NT2/D1 (cell line): ENCODE measurements around the gene TXNIP.
A peak's percentile ranks its signal among the peaks of the same experiment; 100 is the strongest.

Experiments used
- DNase-seq: peaks from one replicate; pipeline ENCODE4 v3.0.0-alpha.2; 2011; ENCODE audit warnings: low read depth, low spot score
- H3K27me3 ChIP-seq: 2 replicates; pipeline ENCODE4 v1.6.0; 2011; ENCODE audit warnings: mild to moderate bottlenecking; ENCODE audit not compliant: insufficient read length, insufficient read depth
- H3K36me3 ChIP-seq: 2 replicates; pipeline ENCODE4 v1.6.1; 2011; ENCODE audit warnings: mild to moderate bottlenecking, low read length, mixed read lengths; ENCODE audit not compliant: insufficient read depth, insufficient read length
- H3K4me1 ChIP-seq: 2 replicates; pipeline ENCODE4 v1.5.1; 2011; ENCODE audit not compliant: insufficient read depth, insufficient read length
- H3K4me3 ChIP-seq: 2 replicates; pipeline ENCODE4 v1.5.1; 2011; ENCODE audit warnings: low read depth; ENCODE audit not compliant: insufficient read length
- H3K9ac ChIP-seq: 2 replicates; pipeline ENCODE4 v1.6.0; 2011; ENCODE audit warnings: low read depth; ENCODE audit not compliant: insufficient read length
- H3K9me3 ChIP-seq: 2 replicates; pipeline ENCODE4 v1.5.1; 2011; ENCODE audit warnings: mild to moderate bottlenecking, low read length; ENCODE audit not compliant: insufficient read depth
- SUZ12 ChIP-seq: IDR thresholded peaks from 2 replicates; pipeline ENCODE4 v1.6.1; 2011; ENCODE audit not compliant: insufficient read length, insufficient read depth; ENCODE audit errors: extremely low read depth
- YY1 ChIP-seq: IDR thresholded peaks from 2 replicates; pipeline ENCODE4 v1.6.1; 2011; ENCODE audit not compliant: insufficient read length, insufficient read depth
- ZNF274 ChIP-seq: IDR thresholded peaks from 2 replicates; pipeline ENCODE4 v1.6.1; 2011; ENCODE audit warnings: mild to moderate bottlenecking, low read depth, low read length

TXNIP gene

GRCh38 chr1:145996433-145997015 lies at the start of gene TXNIP:
TXNIP (minus strand) TSS chr1:145996579; CDS start chr1:145996266, 313 bp downstream.
- Histone ChIP-seq H3K36me3 (peaks cover 31% of the 10 kb centered on the region), H3K9me3 (no peaks in the 10 kb centered on the region), H3K4me3 (peak within 1 kb of the TSS; percentile 71), H3K4me1 (no peaks in the 10 kb centered on the region), H3K9ac (peak within 1 kb of the TSS; percentile 89), H3K27me3 (no peaks in the 10 kb centered on the region)
- DNase-seq, result peak; percentile 98
- TF ChIP-seq ZNF274, result no peak
- TF ChIP-seq SUZ12, result no peak
- TF ChIP-seq YY1, result no peak

GRCh38 chr1:146039844-146040194 lies 43.4 kb upstream of the TXNIP start:
- H3K4me3 ChIP-seq, result peak overlapping the region; percentile 6
- no peaks in the 10 kb centered on the region for H3K36me3 ChIP-seq
- no peaks in the 10 kb centered on the region for H3K9me3 ChIP-seq
- no peaks in the 10 kb centered on the region for H3K27me3 ChIP-seq
- H3K9ac ChIP-seq, result peak overlapping the region; percentile 52
- TF ChIP-seq ZNF274, result no peak
- no peak for TF ChIP-seq YY1
- TF ChIP-seq SUZ12, result no peak
- DNase-seq, result no peak
- H3K4me1 ChIP-seq, result no peaks in the 10 kb centered on the region

GRCh38 chr1:146036965-146037646 lies 40.7 kb upstream of the TXNIP start:
- H3K4me1 ChIP-seq, result no peaks in the 10 kb centered on the region
- peak overlapping the region; percentile 86 for H3K4me3 ChIP-seq
- TF ChIP-seq SUZ12 (no peak), ZNF274 (no peak), YY1 (no peak)
- peak; percentile 82 for DNase-seq
- no peaks in the 10 kb centered on the region for H3K9me3 ChIP-seq
- H3K36me3 ChIP-seq, result no peaks in the 10 kb centered on the region
- H3K27me3 ChIP-seq, result no peaks in the 10 kb centered on the region
- H3K9ac ChIP-seq, result peak overlapping the region; percentile 90

GRCh38 chr1:146036241-146036964 lies 40.0 kb upstream of the TXNIP start:
- DNase-seq, result no peak
- no peak overlapping the region for H3K9ac ChIP-seq
- H3K4me1 ChIP-seq, result no peaks in the 10 kb centered on the region
- no peaks in the 10 kb centered on the region for H3K27me3 ChIP-seq
- no peak for TF ChIP-seq SUZ12
- no peak for TF ChIP-seq ZNF274
- TF ChIP-seq YY1, result no peak
- no peaks in the 10 kb centered on the region for H3K9me3 ChIP-seq
- no peaks in the 10 kb centered on the region for H3K36me3 ChIP-seq
- H3K4me3 ChIP-seq, result peak overlapping the region; percentile 86

- no peaks in the 10 kb centered on the region for H3K27me3 ChIP-seq
Observed at GRCh38 chr1:146035048-146035423, 38.7 kb upstream of the TXNIP start.

GRCh38 chr1:146032631-146033219 lies 36.3 kb upstream of the TXNIP start:
- no peak overlapping the region for H3K4me3 ChIP-seq
- no peaks in the 10 kb centered on the region for H3K4me1 ChIP-seq
- no peaks in the 10 kb centered on the region; the same call in 1 of the 2 replicates for H3K9me3 ChIP-seq
- no peak overlapping the region for H3K9ac ChIP-seq
- no peaks in the 10 kb centered on the region for H3K27me3 ChIP-seq
- no peaks in the 10 kb centered on the region for H3K36me3 ChIP-seq
- TF ChIP-seq ZNF274 (no peak), YY1 (no peak), SUZ12 (no peak)
- DNase-seq, result no peak

More at GRCh38 chr1:146035048-146035423, 38.7 kb upstream of the TXNIP start:
- no peak for TF ChIP-seq YY1
- no peak for TF ChIP-seq ZNF274
- TF ChIP-seq SUZ12, result no peak
- DNase-seq, result no peak
- H3K4me3 ChIP-seq, result peak overlapping the region; percentile 32
- H3K36me3 ChIP-seq, result no peaks in the 10 kb centered on the region
- no peaks in the 10 kb centered on the region; the same call in 1 of the 2 replicates for H3K9me3 ChIP-seq
- peak overlapping the region; percentile 62 for H3K9ac ChIP-seq
- H3K4me1 ChIP-seq, result no peaks in the 10 kb centered on the region

GRCh38 chr1:146031476-146031875 lies 35.1 kb upstream of the TXNIP start:
- Histone ChIP-seq H3K9ac (no peak overlapping the region), H3K36me3 (no peaks in the 10 kb centered on the region), H3K4me1 (no peaks in the 10 kb centered on the region), H3K9me3 (no peaks in the 10 kb centered on the region; the same call in 1 of the 2 replicates), H3K27me3 (no peaks in the 10 kb centered on the region), H3K4me3 (no peak overlapping the region)
- TF ChIP-seq ZNF274 (no peak), YY1 (no peak), SUZ12 (no peak)
- DNase-seq, result no peak
